Breast epithelium (tissue), 4 donors: ENCODE results near the gene NANOS1. TPM values are rescaled to one million over a fixed set of nuclear protein-coding genes. Genes with fewer than 3 reads are reported as not detected.

ENCODE experiments used
- DNase-seq, 2 donors: peaks; one replicate each; pipeline ENCODE4 v3.0.0-alpha.2; 2019; ENCODE audit warnings: low spot score in 2 of 2
- H3K27ac ChIP-seq, 2 donors: fragments of 200-600 bp; sonication (generic) in 1 of 2; one replicate each; pipeline ENCODE4 v1.5.1; 2016 to 2019; ENCODE audit warnings: mild to moderate bottlenecking in 1 of 2
- H3K27me3 ChIP-seq, 2 donors: fragments of 200-600 bp; sonication (generic) in 1 of 2; one replicate each; pipeline versions ENCODE4 v1.5.1 to v1.6.0; 2017 to 2019; ENCODE audit warnings: control low read depth in 1 of 2, mild to moderate bottlenecking in 1 of 2
- H3K36me3 ChIP-seq: fragments of 200-600 bp; one replicate; pipeline ENCODE4 v1.5.1; 2019
- H3K4me1 ChIP-seq, 2 donors: fragments of 200-600 bp; sonication (generic); one replicate each; pipeline ENCODE4 v1.5.1; 2016 to 2019; ENCODE audit warnings: control low read depth in 1 of 2
- H3K4me3 ChIP-seq, 3 donors: fragments of 200-600 bp; sonication (generic); 1 replicate in 2 of 3; 2 replicates in 1 of 3; pipeline ENCODE4 v1.5.1; 2016 to 2019; ENCODE audit warnings: mild to moderate bottlenecking in 3 of 3, moderate library complexity in 2 of 3
- H3K9me3 ChIP-seq, 2 donors: fragments of 200-600 bp; sonication (generic) in 1 of 2; one replicate each; pipeline ENCODE4 v1.5.1; 2016 to 2019; ENCODE audit warnings: control low read depth in 1 of 2
- POLR2A ChIP-seq: fragments of 450-650 bp; IDR thresholded peaks from one replicate; pipeline ENCODE4 v1.6.1; 2016; ENCODE audit warnings: antibody characterized with exemption, mild to moderate bottlenecking, moderate library complexity
- POLR2AphosphoS5 ChIP-seq, 3 donors: sonication (generic); formaldehyde crosslinking; IDR thresholded peaks; one replicate each; pipeline ENCODE4 v1.6.1; 2017; ENCODE audit warnings: antibody characterized with exemption in 3 of 3
- intact Hi-C: fragments of 100-400 bp; cut with DNase I; formaldehyde crosslinking; loops from one replicate; pipeline ENCODE4 v1.15.1; 2023; ENCODE audit warnings: low total_unique reads
- total RNA-seq, 3 donors: library from RNA; depleted of rRNA; stranded (reverse); fragments of >200 nt; gene quantifications; one replicate each; pipeline ENCODE4 v1.1.0, GENCODE V29; 2016
- TF ChIP-seq, protein P1 (sequence below), 3 donors: fragments of 450-650 bp; IDR thresholded peaks; one replicate each; pipeline ENCODE4 v1.5.1; 2016 to 2017; ENCODE audit warnings: antibody characterized with exemption in 3 of 3, mild to moderate bottlenecking in 3 of 3, moderate library complexity in 3 of 3

Gene NANOS1
- total RNA-seq, 3 donors from 2014 or later = 2.9 to 6.4 (median 3.7) TPM

DNA sequence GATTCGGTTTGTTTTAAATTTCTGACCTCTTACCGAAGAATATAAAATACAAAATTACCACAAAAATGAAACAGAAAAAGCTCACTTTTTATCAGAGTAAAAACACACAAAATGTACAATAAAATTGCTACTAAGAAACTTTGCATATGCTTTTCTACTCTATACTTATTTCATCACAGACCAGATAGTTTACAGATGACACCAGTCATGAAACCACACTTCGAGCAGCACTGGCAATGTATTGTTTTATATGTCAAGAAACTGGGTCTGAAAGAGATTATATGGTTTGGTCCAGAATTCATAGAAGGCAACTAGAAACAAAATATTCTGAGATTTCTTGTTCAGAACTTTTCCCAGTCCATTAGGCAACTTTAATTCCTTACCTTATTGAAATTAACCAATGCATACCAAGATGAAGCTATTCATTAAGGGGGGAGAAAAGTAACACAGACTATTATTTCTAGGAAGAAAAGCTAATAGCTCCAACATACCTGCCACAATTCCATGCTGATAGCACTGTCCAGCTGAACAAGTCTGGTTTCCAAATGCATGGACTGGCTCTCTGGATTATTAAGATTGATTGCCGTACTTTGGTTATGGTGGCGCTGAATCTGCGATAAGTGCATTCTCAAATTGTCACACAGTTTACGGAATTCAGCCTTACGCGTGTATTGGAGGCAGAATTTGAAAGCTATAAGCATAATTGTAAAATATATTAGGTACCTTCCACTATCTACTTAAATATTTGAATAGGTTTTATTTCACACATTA lies 41.1 kb downstream of the NANOS1 start:
- H3K9me3 ChIP-seq = no peaks in the 10 kb centered on the region
- no peak overlapping the region for H3K4me3 ChIP-seq
- no peaks in the 10 kb centered on the region for H3K27me3 ChIP-seq
- H3K36me3 ChIP-seq = peaks cover 4% of the 10 kb centered on the region
- no peak for DNase-seq
- TF ChIP-seq, protein P1, sequence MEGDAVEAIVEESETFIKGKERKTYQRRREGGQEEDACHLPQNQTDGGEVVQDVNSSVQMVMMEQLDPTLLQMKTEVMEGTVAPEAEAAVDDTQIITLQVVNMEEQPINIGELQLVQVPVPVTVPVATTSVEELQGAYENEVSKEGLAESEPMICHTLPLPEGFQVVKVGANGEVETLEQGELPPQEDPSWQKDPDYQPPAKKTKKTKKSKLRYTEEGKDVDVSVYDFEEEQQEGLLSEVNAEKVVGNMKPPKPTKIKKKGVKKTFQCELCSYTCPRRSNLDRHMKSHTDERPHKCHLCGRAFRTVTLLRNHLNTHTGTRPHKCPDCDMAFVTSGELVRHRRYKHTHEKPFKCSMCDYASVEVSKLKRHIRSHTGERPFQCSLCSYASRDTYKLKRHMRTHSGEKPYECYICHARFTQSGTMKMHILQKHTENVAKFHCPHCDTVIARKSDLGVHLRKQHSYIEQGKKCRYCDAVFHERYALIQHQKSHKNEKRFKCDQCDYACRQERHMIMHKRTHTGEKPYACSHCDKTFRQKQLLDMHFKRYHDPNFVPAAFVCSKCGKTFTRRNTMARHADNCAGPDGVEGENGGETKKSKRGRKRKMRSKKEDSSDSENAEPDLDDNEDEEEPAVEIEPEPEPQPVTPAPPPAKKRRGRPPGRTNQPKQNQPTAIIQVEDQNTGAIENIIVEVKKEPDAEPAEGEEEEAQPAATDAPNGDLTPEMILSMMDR (IDR thresholded peaks at IDR 0.05) = no peak
- no peak overlapping the region for H3K27ac ChIP-seq
- no peaks in the 10 kb centered on the region for H3K4me1 ChIP-seq
- intact Hi-C loops = no loop called here

GRCh38 chr10:119073584-119073983 lies 44.1 kb downstream of the NANOS1 start:
- intact Hi-C loops = no loop called here
- DNase-seq = no peak
- Histone ChIP-seq H3K9me3 (no peaks in the 10 kb centered on the region), H3K4me1 (no peaks in the 10 kb centered on the region), H3K4me3 (no peak overlapping the region), H3K27me3 (no peaks in the 10 kb centered on the region), H3K27ac (no peak overlapping the region), H3K36me3 (no peaks in the 10 kb centered on the region)
- TF ChIP-seq, protein P1 (IDR thresholded peaks at IDR 0.05) = no peak
- no peak for TF ChIP-seq POLR2A
- TF ChIP-seq POLR2AphosphoS5 (IDR thresholded peaks at IDR 0.05) = no peak

- Histone ChIP-seq H3K36me3 (no peaks in the 10 kb centered on the region), H3K4me1 (no peaks in the 10 kb centered on the region), H3K9me3 (no peaks in the 10 kb centered on the region), H3K4me3 (peak overlapping the region; percentile 97 to 99 (median 98)), H3K27me3 (no peaks in the 10 kb centered on the region), H3K27ac (peak overlapping the region in 1 of 2 donors; percentile 99)
- TF ChIP-seq POLR2AphosphoS5 (IDR thresholded peaks at IDR 0.05) = no peak
- TF ChIP-seq, protein P1 (IDR thresholded peaks at IDR 0.05) = no peak
- no peak for TF ChIP-seq POLR2A
- intact Hi-C loops = no loop called here
- no peak for DNase-seq
Measured at GRCh38 chr10:119078422-119079179, 49.1 kb downstream of the NANOS1 start.

DNA sequence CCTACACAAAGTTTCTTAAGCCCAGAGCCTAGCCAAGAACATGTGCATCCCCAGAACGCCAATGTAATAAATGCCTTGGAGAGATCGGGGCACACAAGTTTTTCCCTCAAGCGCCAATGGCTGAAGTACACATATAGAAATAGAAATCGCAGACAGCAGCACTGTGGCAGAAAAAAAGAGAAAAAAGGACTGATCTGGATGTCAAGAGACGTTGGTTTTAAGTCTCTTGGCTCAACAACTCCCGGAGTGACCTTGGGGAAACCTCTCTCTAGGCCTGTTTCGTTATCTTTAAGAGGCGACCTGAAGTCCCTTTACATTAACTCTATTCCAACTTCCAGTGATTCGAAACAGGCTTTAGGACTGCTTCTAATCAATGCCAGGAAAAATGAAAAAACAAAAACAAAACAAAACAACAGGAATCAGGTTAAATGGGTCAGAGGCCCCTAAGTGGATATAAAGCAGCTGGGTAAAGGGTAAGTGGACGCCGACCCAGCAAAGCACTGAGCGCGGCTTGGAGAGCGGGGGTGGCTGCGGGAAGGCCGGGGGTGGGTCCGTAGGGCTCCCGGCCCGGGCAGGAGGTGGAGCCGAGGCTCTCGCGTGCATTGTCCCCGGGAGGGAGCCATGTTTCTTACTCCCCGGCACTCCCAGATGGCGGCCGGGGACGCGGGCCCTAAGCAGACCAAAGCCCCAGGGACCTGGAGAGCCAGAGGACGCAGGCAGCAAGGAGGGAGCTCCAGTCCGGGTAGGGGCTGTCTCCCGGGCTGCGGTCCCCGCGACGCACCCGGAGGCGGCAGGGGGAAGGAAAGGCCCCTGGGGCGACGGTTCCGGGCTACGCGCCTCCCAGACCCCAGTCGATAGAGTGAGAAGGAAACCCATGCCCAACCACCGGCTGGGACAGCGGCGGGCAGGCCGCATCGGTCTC lies 50.3 kb downstream of the NANOS1 start:
- Histone ChIP-seq H3K27me3 (no peaks in the 10 kb centered on the region), H3K9me3 (no peaks in the 10 kb centered on the region), H3K27ac (peak overlapping the region; percentile 99 to 100), H3K4me1 (no peaks in the 10 kb centered on the region), H3K36me3 (no peaks in the 10 kb centered on the region), H3K4me3 (peak overlapping the region; percentile 97 to 99 (median 98))
- intact Hi-C loops = no loop called here
- TF ChIP-seq POLR2AphosphoS5 (IDR thresholded peaks at IDR 0.05) (peak; percentile 39 to 52 (median 42)), POLR2A (no peak)
- DNase-seq = peak; percentile 60 to 64

- H3K36me3 ChIP-seq = no peaks in the 10 kb centered on the region
- H3K4me3 ChIP-seq = peak within 1 kb of the TSS; percentile 97 to 99 (median 98)
- H3K27me3 ChIP-seq = no peaks in the 10 kb centered on the region
- no peaks in the 10 kb centered on the region for H3K4me1 ChIP-seq
- peak within 1 kb of the TSS; percentile 99 to 100 for H3K27ac ChIP-seq
- H3K9me3 ChIP-seq = no peaks in the 10 kb centered on the region
- intact Hi-C loops = no loop called here
- TF ChIP-seq POLR2A (peak; percentile 88), POLR2AphosphoS5 (IDR thresholded peaks at IDR 0.05) (peak; percentile 86 to 96 (median 90))
- TF ChIP-seq, protein P1 (IDR thresholded peaks at IDR 0.05) = no peak
- peak; percentile 86 to 92 for DNase-seq
Measured at GRCh38 chr10:119080521-119081259, 51.2 kb downstream of the NANOS1 start, which contains the start of gene EIF3A. Gene EIF3A (minus strand): TSS chr10:119080817. CDS start chr10:119080676, 141 bp downstream.
